ENCODE results near the gene SHISA5.

SHISA5 gene

DNA sequence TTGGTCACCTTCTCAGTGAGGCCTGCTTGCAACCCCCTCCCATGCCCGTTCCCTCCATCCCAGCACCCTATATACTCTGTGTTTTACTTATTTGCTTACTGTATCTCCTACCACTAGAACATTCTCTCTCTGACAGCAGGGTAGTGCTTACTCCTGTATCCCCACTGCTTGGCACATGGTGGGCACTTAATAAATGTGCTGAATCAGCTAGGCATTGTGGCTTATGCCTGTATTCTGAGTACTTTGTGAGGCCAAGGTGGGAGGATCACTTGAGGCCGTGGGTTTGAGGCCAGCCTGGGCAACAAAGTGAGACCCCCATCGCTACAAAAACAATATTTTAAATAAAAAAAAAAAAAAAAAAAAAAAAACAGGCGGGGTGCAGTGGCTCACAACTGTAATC, 7.6 kb upstream of the SHISA5 start:
- TF ChIP-seq, protein P1, sequence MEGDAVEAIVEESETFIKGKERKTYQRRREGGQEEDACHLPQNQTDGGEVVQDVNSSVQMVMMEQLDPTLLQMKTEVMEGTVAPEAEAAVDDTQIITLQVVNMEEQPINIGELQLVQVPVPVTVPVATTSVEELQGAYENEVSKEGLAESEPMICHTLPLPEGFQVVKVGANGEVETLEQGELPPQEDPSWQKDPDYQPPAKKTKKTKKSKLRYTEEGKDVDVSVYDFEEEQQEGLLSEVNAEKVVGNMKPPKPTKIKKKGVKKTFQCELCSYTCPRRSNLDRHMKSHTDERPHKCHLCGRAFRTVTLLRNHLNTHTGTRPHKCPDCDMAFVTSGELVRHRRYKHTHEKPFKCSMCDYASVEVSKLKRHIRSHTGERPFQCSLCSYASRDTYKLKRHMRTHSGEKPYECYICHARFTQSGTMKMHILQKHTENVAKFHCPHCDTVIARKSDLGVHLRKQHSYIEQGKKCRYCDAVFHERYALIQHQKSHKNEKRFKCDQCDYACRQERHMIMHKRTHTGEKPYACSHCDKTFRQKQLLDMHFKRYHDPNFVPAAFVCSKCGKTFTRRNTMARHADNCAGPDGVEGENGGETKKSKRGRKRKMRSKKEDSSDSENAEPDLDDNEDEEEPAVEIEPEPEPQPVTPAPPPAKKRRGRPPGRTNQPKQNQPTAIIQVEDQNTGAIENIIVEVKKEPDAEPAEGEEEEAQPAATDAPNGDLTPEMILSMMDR (IDR thresholded peaks at IDR 0.05; ENCODE audit: borderline replicate concordance, control extremely low read depth, extremely low read depth, insufficient read depth, missing control alignments): no peak

GRCh38 chr3:48507256-48508061, 3.5 kb upstream of the SHISA5 start:
- in situ Hi-C loops (cut with MboI; ENCODE audit: low sequenced_read_pairs, unreplicated experiment): no loop called here
- TF ChIP-seq, protein P1 (IDR thresholded peaks at IDR 0.05; ENCODE audit: borderline replicate concordance, control extremely low read depth, extremely low read depth, insufficient read depth, missing control alignments): peak; percentile 67
- DNase-seq (ENCODE audit: low spot score): peak; percentile 82

More for the DNA sequence above, 7.6 kb upstream of the SHISA5 start:
- DNase-seq (ENCODE audit: low spot score): no peak
- in situ Hi-C loops (cut with MboI; ENCODE audit: low sequenced_read_pairs, unreplicated experiment): no loop called here

GRCh38 chr3:48505968-48506504, 2.1 kb upstream of the SHISA5 start:
- DNase-seq (ENCODE audit: low spot score): no peak

DNA sequence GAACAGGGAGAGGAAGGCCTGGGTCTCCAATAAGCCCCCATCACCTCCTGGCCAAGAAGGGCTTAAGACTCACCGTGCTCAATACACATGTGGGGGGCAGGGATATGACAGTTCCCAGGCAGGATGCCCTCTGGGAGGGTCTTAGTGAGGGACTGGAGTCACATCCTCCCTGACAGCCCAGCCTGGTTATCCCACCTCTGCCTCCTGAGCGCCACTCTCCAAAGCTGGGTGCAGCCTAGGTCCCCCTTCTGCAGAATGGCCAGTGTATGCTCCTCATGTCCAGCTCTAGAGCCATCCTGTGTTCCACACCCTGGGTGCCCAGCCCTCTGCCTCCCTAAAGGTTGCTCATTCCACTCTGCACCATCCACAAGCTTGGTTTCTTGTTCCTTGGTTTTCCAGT, 1.2 kb upstream of the SHISA5 start:
- DNase-seq (ENCODE audit: low spot score): no peak
- TF ChIP-seq, protein P1 (IDR thresholded peaks at IDR 0.05; ENCODE audit: borderline replicate concordance, control extremely low read depth, extremely low read depth, insufficient read depth, missing control alignments): no peak

More at GRCh38 chr3:48505968-48506504, 2.1 kb upstream of the SHISA5 start:
- TF ChIP-seq, protein P1 (IDR thresholded peaks at IDR 0.05; ENCODE audit: borderline replicate concordance, control extremely low read depth, extremely low read depth, insufficient read depth, missing control alignments): no peak
- in situ Hi-C loops (cut with MboI; ENCODE audit: low sequenced_read_pairs, unreplicated experiment): no loop called here

DNA sequence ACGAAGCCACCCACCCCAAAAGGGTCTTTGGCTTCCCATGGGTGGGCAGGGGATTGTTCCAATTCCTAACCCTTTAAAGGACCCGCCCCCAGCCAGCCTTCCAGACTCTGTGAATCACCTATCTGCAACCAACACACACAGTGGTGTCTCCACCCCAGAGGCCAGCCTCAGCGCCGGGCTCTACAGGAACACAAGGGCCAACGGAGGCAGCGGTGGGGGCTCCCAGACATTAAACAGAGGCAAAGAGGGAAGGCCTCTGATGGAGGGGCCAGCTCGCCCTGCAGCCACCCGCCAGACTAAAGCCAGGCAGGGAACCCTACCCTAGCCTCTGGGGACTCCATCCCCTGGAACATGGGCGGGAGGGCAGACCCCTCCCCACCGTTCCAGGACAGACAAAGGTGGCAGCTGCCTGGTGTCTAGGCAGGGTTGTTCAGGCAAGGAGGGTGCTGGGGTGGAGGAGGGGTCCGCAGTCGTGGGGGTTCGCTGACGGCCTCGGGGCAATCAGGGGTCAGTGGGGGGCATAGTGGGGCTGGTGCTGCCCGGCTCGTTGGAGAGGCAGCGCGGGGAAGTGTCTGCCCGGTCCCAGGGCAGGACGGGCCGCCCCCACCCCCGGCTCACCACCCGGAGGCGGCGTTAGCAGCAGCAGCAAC, 448 bp downstream of the SHISA5 start:
- in situ Hi-C loops (cut with MboI; ENCODE audit: low sequenced_read_pairs, unreplicated experiment): no loop called here
- TF ChIP-seq, protein P1 (IDR thresholded peaks at IDR 0.05; ENCODE audit: borderline replicate concordance, control extremely low read depth, extremely low read depth, insufficient read depth, missing control alignments): no peak
- peak; percentile 27 for DNase-seq (ENCODE audit: low spot score)

More for the DNA sequence above, 1.2 kb upstream of the SHISA5 start:
- in situ Hi-C loops (cut with MboI; ENCODE audit: low sequenced_read_pairs, unreplicated experiment): no loop called here

DNA sequence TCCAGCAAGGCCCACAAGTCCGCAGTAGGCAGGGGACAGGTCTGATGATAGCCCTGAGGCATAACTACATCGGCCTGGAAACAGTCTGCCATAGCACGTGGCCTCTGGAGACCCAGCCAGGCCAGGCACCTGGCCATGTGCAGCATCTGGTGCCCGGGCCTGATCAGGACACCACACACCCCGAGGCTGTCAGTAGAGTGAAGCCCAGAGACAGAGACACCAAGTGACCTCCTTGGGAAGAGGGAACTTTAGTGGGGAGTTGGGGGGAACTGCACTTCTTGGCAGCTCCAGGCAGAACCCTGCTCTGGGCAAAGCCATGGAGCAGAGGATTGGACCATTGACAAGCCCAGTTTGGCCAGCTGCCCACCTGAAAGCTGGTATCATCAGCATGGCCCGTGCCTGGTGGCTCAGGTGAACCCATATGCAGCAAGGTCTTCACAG, 1.2 kb downstream of the SHISA5 start:
- no peak for DNase-seq (ENCODE audit: low spot score)
- TF ChIP-seq, protein P1 (IDR thresholded peaks at IDR 0.05; ENCODE audit: borderline replicate concordance, control extremely low read depth, extremely low read depth, insufficient read depth, missing control alignments): no peak
- in situ Hi-C loops (cut with MboI; ENCODE audit: low sequenced_read_pairs, unreplicated experiment): no loop called here
